GM18511 (cell line): Measurements from ENCODE around the gene TNS3.

Experiments used
- ATAC-seq: cut with Tn5 transposase; IDR thresholded peaks from one replicate; pipeline ENCODE4 v1.9.1; 2021; ENCODE audit warnings: mild to moderate bottlenecking, moderate library complexity; ENCODE audit not compliant: unreplicated experiment

Gene TNS3

GRCh38 chr7:47490501-47491265 lies 91.2 kb downstream of the TNS3 start:
- ATAC-seq = no peak

GRCh38 chr7:47489624-47490023 lies 92.3 kb downstream of the TNS3 start:
- ATAC-seq = no peak

- no peak for ATAC-seq
These were observed 93.0 kb downstream of the TNS3 start for GRCh38 chr7:47488969-47489342.

GRCh38 chr7:47488201-47488968 lies 93.5 kb downstream of the TNS3 start:
- ATAC-seq = no peak

- ATAC-seq = no peak
These were observed 96.1 kb downstream of the TNS3 start for GRCh38 chr7:47485640-47486435.

GRCh38 chr7:47484923-47485639 lies 96.8 kb downstream of the TNS3 start:
- no peak for ATAC-seq

GRCh38 chr7:47484457-47484856 lies 97.5 kb downstream of the TNS3 start:
- no peak for ATAC-seq

- ATAC-seq = no peak
These were observed 98.2 kb downstream of the TNS3 start for GRCh38 chr7:47483604-47484273.

- ATAC-seq = peak; percentile 45
These were observed 99.7 kb downstream of the TNS3 start for GRCh38 chr7:47482013-47482875.

- ATAC-seq = no peak
These were observed 100.3 kb downstream of the TNS3 start for GRCh38 chr7:47481541-47482012.

GRCh38 chr7:47480576-47481538 lies 101.1 kb downstream of the TNS3 start:
- ATAC-seq = peak; percentile 74

GRCh38 chr7:47479821-47480575 lies 101.9 kb downstream of the TNS3 start:
- no peak for ATAC-seq

GRCh38 chr7:47478926-47479711 lies 102.8 kb downstream of the TNS3 start:
- no peak for ATAC-seq

- no peak for ATAC-seq
These were observed 103.9 kb downstream of the TNS3 start for GRCh38 chr7:47478017-47478344.

GRCh38 chr7:47477191-47478016 lies 104.5 kb downstream of the TNS3 start:
- no peak for ATAC-seq

- ATAC-seq = no peak
These were observed 106.1 kb downstream of the TNS3 start for GRCh38 chr7:47475880-47476227.
